Measurements from ENCODE around the gene NEDD4L.
"Not testable (repeated sequence)": the region's sequence is repeated elsewhere in the genome, so short reads cannot be mapped to it uniquely, and the experiment has no call there.

NEDD4L gene

GRCh38 chr18:58158459-58158858 lies 114.4 kb downstream of the NEDD4L start:
- DNase-seq: no peak

GRCh38 chr18:58161659-58162058 lies 117.6 kb downstream of the NEDD4L start:
- DNase-seq: peak; percentile 24

GRCh38 chr18:58162127-58162526 lies 118.1 kb downstream of the NEDD4L start:
- no peak for DNase-seq

- no peak for DNase-seq
Measured at GRCh38 chr18:58163004-58163590, 119.1 kb downstream of the NEDD4L start.

- no peak for DNase-seq
Measured at GRCh38 chr18:58166278-58166844, 122.3 kb downstream of the NEDD4L start.

GRCh38 chr18:58167073-58167472 lies 123.0 kb downstream of the NEDD4L start:
- no peak for DNase-seq

- no peak for DNase-seq
Measured at GRCh38 chr18:58168221-58168620, 124.2 kb downstream of the NEDD4L start.

- no peak for DNase-seq
Measured at GRCh38 chr18:58168993-58169392, 125.0 kb downstream of the NEDD4L start.

GRCh38 chr18:58169472-58169871 lies 125.4 kb downstream of the NEDD4L start:
- no peak for DNase-seq

GRCh38 chr18:58170036-58170435 lies 126.0 kb downstream of the NEDD4L start:
- not testable (repeated sequence) for DNase-seq

GRCh38 chr18:58172031-58172430 lies 128.0 kb downstream of the NEDD4L start:
- DNase-seq: no peak

- no peak for DNase-seq
Measured at GRCh38 chr18:58174285-58174684, 130.3 kb downstream of the NEDD4L start.

- no peak for DNase-seq
Measured at GRCh38 chr18:58175122-58175785, 131.2 kb downstream of the NEDD4L start.

GRCh38 chr18:58175786-58176176 lies 131.8 kb downstream of the NEDD4L start:
- DNase-seq: no peak

- DNase-seq: peak; percentile 95
Measured at GRCh38 chr18:58177004-58177717, 133.1 kb downstream of the NEDD4L start.

- DNase-seq: no peak
Measured at GRCh38 chr18:58177896-58178470, 134.0 kb downstream of the NEDD4L start.

- peak; percentile 58 for DNase-seq
Measured at GRCh38 chr18:58178511-58178910, 134.5 kb downstream of the NEDD4L start.

- DNase-seq: no peak
Measured at GRCh38 chr18:58180172-58180571, 136.1 kb downstream of the NEDD4L start.

GRCh38 chr18:58180738-58181353 lies 136.8 kb downstream of the NEDD4L start:
- DNase-seq: peak; percentile 44

GRCh38 chr18:58181988-58182387 lies 138.0 kb downstream of the NEDD4L start:
- DNase-seq: no peak

- DNase-seq: no peak
Measured at GRCh38 chr18:58183226-58183625, 139.2 kb downstream of the NEDD4L start.

GRCh38 chr18:58186258-58186948 lies 142.4 kb downstream of the NEDD4L start:
- peak; percentile 80 for DNase-seq
